ENCODE results near the gene PHKG2. TPM values are rescaled to one million over a fixed set of nuclear protein-coding genes. Genes with fewer than 3 reads are reported as not detected.

PHKG2 gene
- total and polyA plus RNA-seq, 2 donors: 22.1 to 53.8 TPM

DNA sequence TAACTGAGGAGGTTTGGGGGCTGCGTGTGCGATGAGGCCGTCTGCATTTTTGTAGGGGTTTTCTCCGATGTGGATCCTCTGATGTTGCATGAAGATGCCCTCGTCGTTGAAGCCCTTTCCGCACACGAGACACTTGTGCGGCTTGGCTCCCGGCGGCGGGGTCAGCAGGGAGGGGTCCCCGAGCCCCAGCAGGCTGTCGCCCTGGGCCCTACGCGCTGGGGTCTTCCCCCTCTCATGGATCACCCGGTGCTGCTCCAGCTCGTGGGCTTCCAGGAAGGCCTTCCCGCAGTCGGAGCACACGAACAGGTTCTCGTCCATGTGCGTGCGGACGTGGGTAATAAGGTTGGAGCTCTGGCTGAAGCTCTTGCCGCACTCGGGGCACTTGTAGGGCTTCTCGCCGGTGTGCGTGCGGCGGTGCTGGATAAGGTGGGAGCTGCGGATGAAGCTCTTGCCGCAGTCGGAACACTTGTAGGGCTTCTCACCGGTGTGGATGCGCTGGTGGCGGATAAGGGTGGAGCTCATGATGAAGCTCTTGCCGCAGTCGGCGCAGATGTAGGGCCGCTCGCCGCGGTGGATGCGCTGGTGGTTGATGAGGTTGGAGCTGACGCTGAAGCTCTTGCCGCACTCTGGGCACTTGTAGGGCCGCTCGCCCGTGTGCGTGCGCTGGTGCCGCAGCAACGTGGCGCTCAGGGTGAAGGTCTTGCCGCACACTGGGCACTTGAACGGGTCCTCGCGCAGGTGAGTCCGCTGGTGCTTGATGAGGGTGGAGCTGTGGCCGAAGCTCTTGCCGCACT, 34.5 kb downstream of the PHKG2 start:
- no peak for DNase-seq (ENCODE audit: low read depth in 6 of 9, low spot score in 9 of 9)

DNA sequence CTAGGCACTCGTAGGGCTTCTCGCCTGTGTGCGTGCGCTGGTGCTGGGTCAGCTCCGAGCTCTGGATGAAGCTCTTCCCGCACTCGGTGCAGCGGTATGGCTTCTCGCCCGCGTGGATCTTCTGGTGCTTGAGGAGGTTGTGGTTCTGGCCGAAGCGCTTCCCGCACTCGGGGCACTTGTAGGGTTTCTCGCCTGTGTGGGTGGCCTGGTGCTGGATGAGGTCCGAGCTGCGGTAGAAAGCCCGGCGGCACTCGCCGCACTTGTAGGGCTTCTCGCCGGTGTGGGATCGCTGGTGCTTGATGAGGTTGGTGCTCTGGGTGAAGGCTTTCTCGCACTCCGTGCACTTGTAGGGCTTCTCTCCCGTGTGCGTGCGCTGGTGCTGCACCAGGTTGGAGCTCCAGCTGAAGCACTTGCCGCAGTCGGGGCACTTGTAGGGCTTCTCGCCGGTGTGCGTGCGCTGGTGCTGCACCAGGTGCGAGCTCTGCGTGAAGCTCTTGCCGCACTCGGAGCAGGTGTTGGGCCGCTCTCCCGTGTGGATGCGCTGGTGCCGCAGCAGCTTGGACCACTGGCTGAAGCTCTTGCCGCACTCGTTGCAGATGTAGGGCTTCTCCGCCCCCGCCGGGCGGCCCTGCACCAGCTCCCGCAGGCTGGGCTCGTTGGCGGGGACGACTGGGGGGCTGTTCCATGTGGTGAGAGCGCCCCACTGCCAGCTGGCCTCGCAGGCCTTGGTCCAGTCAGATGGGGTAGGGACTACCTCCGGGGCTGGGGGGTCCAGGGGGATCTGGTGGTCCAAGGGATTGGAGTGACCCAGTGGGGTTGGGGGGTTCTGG, 35.3 kb downstream of the PHKG2 start:
- 98% methylated on average over 57 of the region's 57 CpGs for WGBS
- peaks cover 6 to 19% of the 10 kb centered on the region in 2 donors for H3K4me1 ChIP-seq (ENCODE audit: control insufficient read depth in 2 of 2, insufficient read depth in 2 of 2, low read length in 2 of 2)

More for the DNA sequence above, 34.5 kb downstream of the PHKG2 start:
- H3K9me3 ChIP-seq (ENCODE audit: control insufficient read depth in 2 of 2, insufficient read depth in 1 of 2, low read length in 1 of 2): no peaks in the 10 kb centered on the region
- peaks cover 6 to 16% of the 10 kb centered on the region in 2 donors for H3K4me1 ChIP-seq (ENCODE audit: control insufficient read depth in 2 of 2, insufficient read depth in 2 of 2, low read length in 2 of 2)
- peaks cover 24 to 31% of the 10 kb centered on the region in 2 donors for H3K36me3 ChIP-seq (ENCODE audit: control insufficient read depth in 2 of 2, insufficient read depth in 2 of 2, low read length in 1 of 2)
- peaks cover 0 to 16% of the 10 kb centered on the region in 2 donors for H3K27me3 ChIP-seq (ENCODE audit: control insufficient read depth in 2 of 2, insufficient read depth in 1 of 2, low read length in 1 of 2)
- no peak overlapping the region for H3K27ac ChIP-seq (ENCODE audit: low read depth in 1 of 2, low read length in 1 of 2)
- H3K4me3 ChIP-seq (ENCODE audit: low read length in 2 of 2): no peak overlapping the region
- 99% methylated on average over 63 of the region's 63 CpGs for whole genome bisulfite sequencing

DNA sequence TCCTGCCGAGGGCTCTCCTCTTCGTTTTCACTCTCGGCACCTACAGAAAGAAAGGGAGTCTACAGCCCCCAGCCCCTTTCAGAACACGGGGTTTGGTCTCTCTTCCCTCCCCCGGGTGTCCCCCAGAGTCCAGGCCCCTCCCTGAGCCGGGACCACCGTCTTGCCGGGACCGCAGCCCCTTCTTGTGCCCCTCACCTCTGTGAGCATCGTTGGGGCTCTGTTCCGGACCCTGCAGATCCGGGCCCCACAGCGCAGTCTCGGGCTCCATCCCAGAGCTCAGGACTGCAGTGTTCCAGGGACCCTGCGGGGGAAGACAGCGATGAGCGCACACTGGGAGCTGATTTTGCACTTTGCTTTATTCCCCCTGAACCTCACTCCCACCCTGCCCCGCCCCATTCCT, 36.0 kb downstream of the PHKG2 start:
- peaks cover 0 to 22% of the 10 kb centered on the region in 2 donors for H3K27me3 ChIP-seq (ENCODE audit: control insufficient read depth in 2 of 2, insufficient read depth in 1 of 2, low read length in 1 of 2)
- no peak overlapping the region for H3K27ac ChIP-seq (ENCODE audit: low read depth in 1 of 2, low read length in 1 of 2)
- H3K4me1 ChIP-seq (ENCODE audit: control insufficient read depth in 2 of 2, insufficient read depth in 2 of 2, low read length in 2 of 2): peaks cover 6 to 19% of the 10 kb centered on the region in 2 donors
- H3K4me3 ChIP-seq (ENCODE audit: low read length in 2 of 2): no peak overlapping the region
- no peaks in the 10 kb centered on the region for H3K9me3 ChIP-seq (ENCODE audit: control insufficient read depth in 2 of 2, insufficient read depth in 1 of 2, low read length in 1 of 2)
- no peak for DNase-seq (ENCODE audit: low read depth in 6 of 9, low spot score in 9 of 9)
- H3K36me3 ChIP-seq (ENCODE audit: control insufficient read depth in 2 of 2, insufficient read depth in 2 of 2, low read length in 1 of 2): peaks cover 24 to 31% of the 10 kb centered on the region in 2 donors
- WGBS: 95% methylated on average over 18 of the region's 18 CpGs

More for the DNA sequence above, 35.3 kb downstream of the PHKG2 start:
- Histone ChIP-seq H3K4me3 (ENCODE audit: low read length in 2 of 2) (no peak overlapping the region), H3K27me3 (ENCODE audit: control insufficient read depth in 2 of 2, insufficient read depth in 1 of 2, low read length in 1 of 2) (peaks cover 0 to 22% of the 10 kb centered on the region in 2 donors), H3K36me3 (ENCODE audit: control insufficient read depth in 2 of 2, insufficient read depth in 2 of 2, low read length in 1 of 2) (peaks cover 24 to 31% of the 10 kb centered on the region in 2 donors), H3K9me3 (ENCODE audit: control insufficient read depth in 2 of 2, insufficient read depth in 1 of 2, low read length in 1 of 2) (no peaks in the 10 kb centered on the region), H3K27ac (ENCODE audit: low read depth in 1 of 2, low read length in 1 of 2) (no peak overlapping the region)
- no peak for DNase-seq (ENCODE audit: low read depth in 6 of 9, low spot score in 9 of 9)

DNA sequence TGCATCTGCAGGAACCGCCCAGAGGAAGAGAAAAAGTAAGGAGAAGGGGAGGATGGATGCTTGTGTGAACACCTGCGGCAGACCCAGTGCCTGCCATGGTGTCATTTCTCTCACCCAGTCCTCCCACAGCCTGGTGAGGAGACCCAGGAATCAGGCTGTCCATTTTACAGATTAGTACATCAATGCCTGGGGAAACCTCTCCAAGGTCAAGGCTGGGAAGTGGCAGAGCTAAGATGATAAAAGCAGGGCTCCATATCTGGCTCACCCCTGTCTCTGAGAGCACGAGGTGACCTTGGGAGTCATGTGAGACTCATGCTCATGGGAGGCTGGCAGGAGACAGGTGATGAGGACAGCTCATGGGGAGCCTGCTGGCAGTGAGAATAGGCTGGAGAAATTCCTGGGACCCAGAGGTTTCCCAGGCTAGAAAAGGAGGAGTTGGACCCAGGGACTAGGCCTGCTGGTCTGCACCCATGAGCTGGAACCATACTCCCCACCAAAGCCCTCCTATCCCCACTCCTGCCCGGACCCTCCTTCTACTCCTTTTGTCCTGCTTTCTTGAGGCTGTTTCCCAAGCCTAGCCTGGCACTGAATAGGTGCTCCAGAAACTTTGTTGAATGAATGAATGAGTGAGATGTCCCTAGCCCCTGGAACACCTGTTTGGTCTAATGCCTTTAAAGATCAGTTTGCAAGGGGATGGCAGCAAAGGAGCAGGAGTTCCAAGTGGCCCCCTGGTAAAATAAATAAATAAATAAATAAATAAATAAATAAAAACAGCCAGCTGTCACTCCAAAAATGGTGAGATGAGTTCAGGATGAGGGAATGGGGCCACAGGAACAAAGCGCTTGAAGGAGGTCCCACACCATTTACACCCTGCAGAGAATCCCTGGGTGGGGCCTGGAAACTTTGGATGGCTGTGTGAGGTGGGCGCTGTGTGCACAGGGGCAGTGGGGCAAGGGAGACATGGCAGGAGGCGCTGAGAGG, 37.2 kb downstream of the PHKG2 start:
- H3K4me1 ChIP-seq (ENCODE audit: control insufficient read depth in 2 of 2, insufficient read depth in 2 of 2, low read length in 2 of 2): peaks cover 6 to 19% of the 10 kb centered on the region in 2 donors
- H3K9me3 ChIP-seq (ENCODE audit: control insufficient read depth in 2 of 2, insufficient read depth in 1 of 2, low read length in 1 of 2): no peaks in the 10 kb centered on the region
- WGBS: 96% methylated on average over 7 of the region's 7 CpGs
- H3K27me3 ChIP-seq (ENCODE audit: control insufficient read depth in 2 of 2, insufficient read depth in 1 of 2, low read length in 1 of 2): peaks cover 0 to 22% of the 10 kb centered on the region in 2 donors
- H3K36me3 ChIP-seq (ENCODE audit: control insufficient read depth in 2 of 2, insufficient read depth in 2 of 2, low read length in 1 of 2): peaks cover 24 to 31% of the 10 kb centered on the region in 2 donors
- H3K4me3 ChIP-seq (ENCODE audit: low read length in 2 of 2): no peak overlapping the region
- DNase-seq (ENCODE audit: low read depth in 6 of 9, low spot score in 9 of 9): no peak
- H3K27ac ChIP-seq (ENCODE audit: low read depth in 1 of 2, low read length in 1 of 2): no peak overlapping the region

DNA sequence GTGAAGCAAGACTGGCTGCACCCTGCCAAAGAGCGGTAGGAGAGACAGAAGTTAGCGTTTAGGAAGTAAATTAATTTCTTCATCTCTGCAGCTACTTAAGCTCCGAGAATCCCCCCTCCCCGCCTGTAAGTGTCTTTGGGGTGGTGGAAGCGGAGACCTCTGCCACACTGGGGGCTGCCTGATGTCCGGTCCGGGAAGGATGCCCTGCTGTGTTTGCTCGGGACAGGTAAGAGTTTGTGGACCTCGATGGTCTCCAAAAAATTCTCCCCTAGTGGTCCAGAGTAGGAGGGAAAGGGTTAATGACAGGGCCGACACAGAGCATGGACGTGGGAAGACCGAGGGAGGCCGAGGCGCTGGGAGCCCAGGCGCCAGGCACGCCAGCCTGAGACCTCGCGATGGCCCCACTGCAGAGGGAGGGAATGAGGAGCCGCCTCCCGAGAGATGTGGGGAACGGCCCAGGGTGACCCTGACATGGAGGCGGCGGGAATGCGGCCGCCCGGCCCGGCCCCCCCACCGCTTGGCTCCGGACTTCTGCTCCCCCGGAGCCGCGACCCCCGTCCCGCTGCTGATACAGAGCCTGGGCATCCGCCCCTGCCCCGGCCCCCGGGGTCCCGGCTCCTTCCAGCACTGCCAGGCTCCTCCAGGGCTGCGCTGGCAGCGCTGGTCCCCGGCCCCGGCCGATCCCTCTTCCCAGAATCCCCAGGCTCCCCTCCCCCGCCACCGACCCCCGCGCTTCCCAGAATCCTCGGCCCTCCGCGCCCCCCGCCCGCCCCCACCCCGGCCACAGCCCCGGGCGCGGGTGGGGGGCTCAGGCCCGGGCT, 38.1 kb downstream of the PHKG2 start:
- Histone ChIP-seq H3K36me3 (ENCODE audit: control insufficient read depth in 2 of 2, insufficient read depth in 2 of 2, low read length in 1 of 2) (peaks cover 22 to 31% of the 10 kb centered on the region in 2 donors), H3K4me1 (ENCODE audit: control insufficient read depth in 2 of 2, insufficient read depth in 2 of 2, low read length in 2 of 2) (peaks cover 6 to 19% of the 10 kb centered on the region in 2 donors), H3K27me3 (ENCODE audit: control insufficient read depth in 2 of 2, insufficient read depth in 1 of 2, low read length in 1 of 2) (peaks cover 0 to 22% of the 10 kb centered on the region in 2 donors), H3K9me3 (ENCODE audit: control insufficient read depth in 2 of 2, insufficient read depth in 1 of 2, low read length in 1 of 2) (no peaks in the 10 kb centered on the region), H3K4me3 (ENCODE audit: low read length in 2 of 2) (peak overlapping the region; percentile 84 to 99), H3K27ac (ENCODE audit: low read depth in 1 of 2, low read length in 1 of 2) (no peak overlapping the region)
- DNase-seq (ENCODE audit: low read depth in 6 of 9, low spot score in 9 of 9): no peak
- WGBS: 10% methylated on average over 57 of the region's 57 CpGs

DNA sequence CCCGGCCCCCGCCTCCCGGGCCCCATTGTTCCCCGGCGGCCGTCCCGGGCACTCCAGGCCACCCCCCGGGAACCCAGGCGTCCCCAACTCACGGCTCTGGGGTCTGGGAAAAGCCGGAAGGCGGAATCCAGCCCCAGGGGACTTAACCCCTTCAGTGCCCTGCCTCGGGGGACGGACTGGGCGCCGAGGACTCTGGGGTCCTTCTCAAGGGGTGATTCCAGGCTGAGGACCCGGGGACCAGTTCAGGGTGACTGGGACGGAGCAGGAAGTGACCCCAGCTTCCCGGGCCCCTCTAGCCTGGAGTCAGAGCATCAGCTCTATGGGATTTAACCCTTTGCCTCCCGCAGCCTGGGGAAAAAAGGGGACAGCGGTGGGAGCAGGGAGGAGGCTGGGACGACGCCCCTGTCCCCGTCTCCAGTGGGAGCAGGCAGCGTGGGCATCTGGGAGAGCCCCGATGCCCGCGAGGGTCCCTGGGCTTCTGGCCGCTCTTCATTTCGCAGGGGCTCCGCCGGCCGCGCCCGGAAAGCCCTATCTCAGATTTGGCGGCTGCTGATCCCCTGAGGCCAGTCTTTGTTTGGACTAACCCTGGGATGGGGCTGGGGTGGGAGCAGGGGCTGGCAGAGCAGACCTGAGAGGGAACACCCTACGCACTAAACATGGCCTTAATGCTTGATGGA, 38.8 kb downstream of the PHKG2 start, which contains the start of gene ZNF629:
ZNF629 (minus strand) TSS at position 270 of the 677 bp plus-strand sequence. CDS start 2,723 bp downstream, outside the sequence.
- Histone ChIP-seq H3K4me1 (ENCODE audit: control insufficient read depth in 2 of 2, insufficient read depth in 2 of 2, low read length in 2 of 2) (peaks cover 6 to 19% of the 10 kb centered on the region in 2 donors), H3K27me3 (ENCODE audit: control insufficient read depth in 2 of 2, insufficient read depth in 1 of 2, low read length in 1 of 2) (peaks cover 0 to 22% of the 10 kb centered on the region in 2 donors), H3K9me3 (ENCODE audit: control insufficient read depth in 2 of 2, insufficient read depth in 1 of 2, low read length in 1 of 2) (no peaks in the 10 kb centered on the region), H3K4me3 (ENCODE audit: low read length in 2 of 2) (peak within 1 kb of the TSS; percentile 84 to 99), H3K36me3 (ENCODE audit: control insufficient read depth in 2 of 2, insufficient read depth in 2 of 2, low read length in 1 of 2) (peaks cover 15 to 26% of the 10 kb centered on the region in 2 donors), H3K27ac (ENCODE audit: low read depth in 1 of 2, low read length in 1 of 2) (peak within 1 kb of the TSS in 1 of 2 donors; percentile 73)
- peak in 2 of 9 donors; percentile 54 to 72 for DNase-seq (ENCODE audit: low read depth in 6 of 9, low spot score in 9 of 9)
- 3% methylated on average over 37 of the region's 37 CpGs for WGBS

DNA sequence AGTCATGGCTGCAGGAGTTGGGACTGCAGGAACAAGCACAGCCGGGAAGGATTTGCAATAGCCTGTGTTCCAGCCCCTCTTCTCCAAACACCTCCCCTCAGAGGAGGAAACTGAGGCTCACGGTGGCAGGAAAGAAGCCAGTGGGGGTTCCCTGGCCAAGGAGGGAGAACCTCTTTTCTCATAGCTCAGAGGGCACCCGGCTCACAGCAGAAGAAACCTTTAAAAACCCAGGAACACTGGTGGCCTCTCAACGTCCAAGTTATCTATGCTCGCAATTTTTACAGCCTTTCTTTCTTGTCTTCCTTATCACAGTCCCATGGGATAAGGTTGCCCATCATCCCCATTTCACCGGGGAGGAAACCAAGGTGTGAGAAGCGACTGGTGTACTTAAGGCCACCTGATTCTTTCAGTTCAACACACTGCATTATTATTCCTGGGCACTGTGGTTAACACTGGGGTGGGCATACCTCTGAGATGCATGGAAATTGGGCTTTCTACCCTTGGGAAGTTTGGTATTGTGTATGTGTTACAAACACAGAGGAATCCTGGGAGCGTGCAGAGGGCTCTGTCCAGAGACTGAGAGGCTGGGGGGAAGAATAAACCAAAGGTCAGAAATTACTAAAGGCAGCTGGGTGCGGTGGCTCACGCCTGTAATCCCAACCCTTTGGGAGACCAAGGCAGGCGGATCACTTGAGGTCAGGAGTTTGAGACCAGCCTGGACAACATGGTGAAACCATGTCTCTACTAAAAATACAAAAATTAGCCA, 39.6 kb downstream of the PHKG2 start:
- peaks cover 8 to 19% of the 10 kb centered on the region in 2 donors for H3K36me3 ChIP-seq (ENCODE audit: control insufficient read depth in 2 of 2, insufficient read depth in 2 of 2, low read length in 1 of 2)
- peaks cover 0 to 22% of the 10 kb centered on the region in 2 donors for H3K27me3 ChIP-seq (ENCODE audit: control insufficient read depth in 2 of 2, insufficient read depth in 1 of 2, low read length in 1 of 2)
- H3K4me1 ChIP-seq (ENCODE audit: control insufficient read depth in 2 of 2, insufficient read depth in 2 of 2, low read length in 2 of 2): peaks cover 6 to 19% of the 10 kb centered on the region in 2 donors
- WGBS: 66% methylated on average over 11 of the region's 11 CpGs
- peak overlapping the region; percentile 84 to 99 for H3K4me3 ChIP-seq (ENCODE audit: low read length in 2 of 2)
- no peak overlapping the region for H3K27ac ChIP-seq (ENCODE audit: low read depth in 1 of 2, low read length in 1 of 2)
- no peak for DNase-seq (ENCODE audit: low read depth in 6 of 9, low spot score in 9 of 9)
- H3K9me3 ChIP-seq (ENCODE audit: control insufficient read depth in 2 of 2, insufficient read depth in 1 of 2, low read length in 1 of 2): no peaks in the 10 kb centered on the region
